Esophagus squamous epithelium (tissue), 5 donors: ENCODE measurements around the gene RBM20. TPM values are rescaled to one million over a fixed set of nuclear protein-coding genes. Genes with fewer than 3 reads are reported as not detected.

Experiments
- DNase-seq: peaks from one replicate; lab custom pipeline; 2025; lab: John Stamatoyannopoulos, UW
- H3K27ac ChIP-seq, 4 donors: fragments of 200-600 bp; sonication (generic); one replicate each; pipeline ENCODE4 v1.5.1; 2016 to 2019; ENCODE audit warnings: mild to moderate bottlenecking in 1 of 4
- H3K27me3 ChIP-seq, 4 donors: fragments of 200-600 bp; sonication (generic); 1 replicate in 3 of 4; 2 replicates in 1 of 4; pipeline versions ENCODE4 v1.5.1 to v1.6.0; 2017 to 2021; ENCODE audit warnings: antibody characterized with exemption in 1 of 4
- H3K36me3 ChIP-seq, 3 donors: fragments of 200-600 bp; sonication (generic); one replicate each; pipeline ENCODE4 v1.5.1; 2016 to 2019
- H3K4me1 ChIP-seq, 3 donors: fragments of 200-600 bp; sonication (generic); one replicate each; pipeline ENCODE4 v1.5.1; 2017 to 2019
- H3K4me3 ChIP-seq, 4 donors: fragments of 200-600 bp; sonication (generic); 1 replicate in 3 of 4; 2 replicates in 1 of 4; pipeline ENCODE4 v1.5.1; 2016 to 2019; ENCODE audit warnings: mild to moderate bottlenecking in 2 of 4, moderate library complexity in 1 of 4
- H3K9me3 ChIP-seq, 3 donors: fragments of 200-600 bp; sonication (generic); one replicate each; pipeline ENCODE4 v1.5.1; 2016 to 2019
- CTCF ChIP-seq, 6 experiments: fragments of 450-650 bp in 4 of 6; fragments of 200-600 bp in 2 of 6; sonication (generic) in 2 of 6; IDR thresholded peaks; one replicate each; pipeline ENCODE4 v1.5.1; 2016 to 2019; ENCODE audit warnings: antibody characterized with exemption in 6 of 6, mild to moderate bottlenecking in 4 of 6, moderate library complexity in 4 of 6
- POLR2A ChIP-seq, 4 donors: fragments of 450-650 bp; IDR thresholded peaks; one replicate each; pipeline ENCODE4 v1.6.1; 2017; ENCODE audit warnings: antibody characterized with exemption in 4 of 4, mild to moderate bottlenecking in 4 of 4, moderate library complexity in 3 of 4
- WGBS, 2 donors: methylation state at CpG; one replicate each; pipeline ENCODE4 v1.1.5; 2018; 5-methylcytosine and 5-hydroxymethylcytosine counted together
- intact Hi-C: fragments of 100-400 bp; cut with DNase I; formaldehyde crosslinking; loops from one replicate; pipeline ENCODE4 v1.15.0; 2022
- total RNA-seq, 4 donors: library from RNA; depleted of rRNA; stranded (reverse); fragments of >200 nt; gene quantifications; one replicate each; pipeline ENCODE4 v1.1.0, GENCODE V29; 2016
- donor health status: DM: yes; HTN: yes; CAD: no.

RBM20 gene
- total RNA-seq, 4 donors from 2014 or later, result 2.1 to 10.3 (median 3.7) TPM

- WGBS, 2 donors, result 86 to 90% methylated on average over 22 of the region's 22 CpGs
- Histone ChIP-seq H3K27me3 (no peaks in the 10 kb centered on the region), H3K27ac (no peak overlapping the region), H3K36me3 (no peaks in the 10 kb centered on the region), H3K4me3 (no peak overlapping the region), H3K4me1 (no peaks in the 10 kb centered on the region), H3K9me3 (no peaks in the 10 kb centered on the region)
- no peak for DNase-seq
- no peak for TF ChIP-seq POLR2A (IDR thresholded peaks at IDR 0.05)
- no peak for TF ChIP-seq CTCF (IDR thresholded peaks at IDR 0.05)
- intact Hi-C loops, result no loop called here
These were observed 40.8 kb downstream of the RBM20 start for GRCh38 chr10:110684800-110685446.

GRCh38 chr10:110686047-110686446, 41.9 kb downstream of the RBM20 start:
- no peaks in the 10 kb centered on the region for H3K36me3 ChIP-seq
- no peak overlapping the region for H3K4me3 ChIP-seq
- no peaks in the 10 kb centered on the region for H3K4me1 ChIP-seq
- no peak for DNase-seq
- intact Hi-C loops, result no loop called here
- H3K9me3 ChIP-seq, result no peaks in the 10 kb centered on the region
- TF ChIP-seq POLR2A (IDR thresholded peaks at IDR 0.05) (no peak), CTCF (IDR thresholded peaks at IDR 0.05) (no peak)
- no peak overlapping the region for H3K27ac ChIP-seq
- no peaks in the 10 kb centered on the region for H3K27me3 ChIP-seq
- WGBS, 2 donors, result 85 to 90% methylated on average over 6 of the region's 6 CpGs

- no peak for TF ChIP-seq CTCF (IDR thresholded peaks at IDR 0.05)
- no peak for TF ChIP-seq POLR2A (IDR thresholded peaks at IDR 0.05)
- intact Hi-C loops, result no loop called here
- Histone ChIP-seq H3K4me1 (no peaks in the 10 kb centered on the region), H3K36me3 (no peaks in the 10 kb centered on the region), H3K4me3 (no peak overlapping the region), H3K9me3 (peaks cover 0 to 3% (median 0%) of the 10 kb centered on the region in 3 donors), H3K27ac (no peak overlapping the region), H3K27me3 (no peaks in the 10 kb centered on the region)
- no peak for DNase-seq
- 72 to 97% methylated on average over 2 of the region's 2 CpGs for WGBS, 2 donors
These were observed 42.8 kb downstream of the RBM20 start for GRCh38 chr10:110686949-110687348.

DNA sequence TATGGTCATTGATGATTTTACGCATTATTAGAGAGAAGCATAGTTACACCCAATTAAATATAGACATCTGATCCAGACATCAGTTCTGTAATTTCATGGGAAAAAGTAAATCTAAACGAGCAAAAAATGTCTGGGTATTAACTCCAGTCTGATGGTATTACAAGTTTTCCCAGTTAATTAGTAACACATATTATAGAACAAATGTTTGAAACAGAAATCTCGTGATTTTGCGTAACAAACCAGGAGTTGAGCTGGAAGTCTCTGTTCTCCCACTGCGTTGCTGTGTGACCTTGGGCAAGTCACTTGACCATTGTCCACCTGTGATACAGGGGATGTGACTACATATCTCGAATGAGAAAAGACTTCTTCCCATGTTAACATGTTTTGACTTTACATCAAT, 43.3 kb downstream of the RBM20 start:
- intact Hi-C loops, result no loop called here
- H3K36me3 ChIP-seq, result no peaks in the 10 kb centered on the region
- DNase-seq, result no peak
- peaks cover 0 to 6% (median 0%) of the 10 kb centered on the region in 3 donors for H3K9me3 ChIP-seq
- H3K27ac ChIP-seq, result no peak overlapping the region
- no peaks in the 10 kb centered on the region for H3K4me1 ChIP-seq
- WGBS, 2 donors, result 85% methylated on average over 6 of the region's 6 CpGs
- no peak for TF ChIP-seq CTCF (IDR thresholded peaks at IDR 0.05)
- TF ChIP-seq POLR2A (IDR thresholded peaks at IDR 0.05), result no peak
- no peak overlapping the region for H3K4me3 ChIP-seq
- no peaks in the 10 kb centered on the region for H3K27me3 ChIP-seq

DNA sequence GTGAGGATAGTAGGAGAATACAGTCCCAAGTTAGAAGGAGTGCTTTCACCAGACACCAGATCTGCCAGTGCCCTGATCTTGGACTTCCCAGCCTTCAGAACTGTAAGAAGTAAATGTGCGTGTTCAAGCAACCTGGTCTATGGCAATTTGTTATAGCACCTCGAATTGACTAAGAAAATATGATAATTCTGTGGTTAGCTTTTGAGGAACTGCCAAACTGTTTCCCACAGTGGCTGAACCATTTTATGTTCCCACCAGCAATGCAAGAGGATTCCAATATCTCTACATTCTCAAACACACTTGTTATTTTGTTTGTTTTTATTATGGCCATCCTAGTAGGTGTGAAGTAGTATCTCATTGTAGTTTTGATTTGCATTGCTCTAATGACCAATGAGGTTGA, 47.0 kb downstream of the RBM20 start:
- Histone ChIP-seq H3K4me3 (no peak overlapping the region), H3K27me3 (peaks cover 0 to 4% (median 0%) of the 10 kb centered on the region in 4 donors), H3K36me3 (no peaks in the 10 kb centered on the region), H3K27ac (no peak overlapping the region), H3K4me1 (no peaks in the 10 kb centered on the region), H3K9me3 (peaks cover 0 to 6% (median 0%) of the 10 kb centered on the region in 3 donors)
- 78 to 89% methylated on average over 2 of the region's 2 CpGs for WGBS, 2 donors
- intact Hi-C loops, result no loop called here
- DNase-seq, result no peak
- TF ChIP-seq CTCF (IDR thresholded peaks at IDR 0.05), result no peak
- no peak for TF ChIP-seq POLR2A (IDR thresholded peaks at IDR 0.05)
